ENCODE results near the gene HAO1.
"Not testable (repeated sequence)": the region's sequence is repeated elsewhere in the genome, so short reads cannot be mapped to it uniquely, and the experiment has no call there.

Gene HAO1

GRCh38 chr20:7940341-7940740, at the start of gene HAO1:
TSS of gene HAO1 (minus strand) at chr20:7940458. CDS start at chr20:7940422, 36 bp downstream.
- no peak for DNase-seq

GRCh38 chr20:7989379-7989778, 49.1 kb upstream of the HAO1 start:
- peak; percentile 12 for DNase-seq

- DNase-seq, result no peak
Observed at GRCh38 chr20:7985916-7986315, 45.7 kb upstream of the HAO1 start.

GRCh38 chr20:7984192-7984591, 43.9 kb upstream of the HAO1 start:
- DNase-seq, result no peak

GRCh38 chr20:7981374-7981773, 41.1 kb upstream of the HAO1 start:
- peak; percentile 40 for DNase-seq

DNA sequence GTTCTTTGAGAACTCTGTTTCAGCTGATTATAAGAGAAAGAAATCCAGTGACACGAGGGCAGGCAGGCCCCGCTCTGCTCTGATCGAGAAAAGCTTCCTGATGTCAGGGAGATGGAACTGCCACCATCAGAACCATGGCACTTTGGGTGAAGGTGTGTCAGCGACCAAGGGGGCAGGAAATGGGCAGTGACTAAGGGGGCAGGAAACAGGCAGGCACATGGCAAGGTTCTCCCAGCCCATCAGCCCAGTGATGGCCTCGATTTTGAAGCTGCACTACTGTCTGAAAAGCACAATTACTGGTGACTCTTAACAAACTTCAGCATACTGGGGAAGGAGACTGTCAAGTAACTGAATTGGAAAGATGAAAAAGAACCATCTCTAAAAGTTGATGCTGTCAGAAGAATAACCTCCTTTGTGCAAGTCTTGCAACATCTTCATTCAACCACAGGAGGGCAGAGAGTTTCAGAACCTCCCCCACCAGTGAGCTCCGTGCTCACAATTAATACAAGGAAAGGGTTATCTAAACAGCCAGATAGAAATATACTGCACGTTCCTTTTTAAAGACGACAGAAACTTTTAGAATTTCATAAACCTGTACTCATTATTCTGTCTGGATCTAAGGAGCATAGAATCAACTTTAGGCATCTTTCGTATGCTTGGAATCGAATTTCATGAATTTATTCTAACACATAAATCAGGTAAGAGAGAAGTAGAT, 40.2 kb upstream of the HAO1 start:
- DNase-seq, result peak; percentile 49

GRCh38 chr20:7977709-7978108, 37.5 kb upstream of the HAO1 start:
- DNase-seq, result no peak

DNA sequence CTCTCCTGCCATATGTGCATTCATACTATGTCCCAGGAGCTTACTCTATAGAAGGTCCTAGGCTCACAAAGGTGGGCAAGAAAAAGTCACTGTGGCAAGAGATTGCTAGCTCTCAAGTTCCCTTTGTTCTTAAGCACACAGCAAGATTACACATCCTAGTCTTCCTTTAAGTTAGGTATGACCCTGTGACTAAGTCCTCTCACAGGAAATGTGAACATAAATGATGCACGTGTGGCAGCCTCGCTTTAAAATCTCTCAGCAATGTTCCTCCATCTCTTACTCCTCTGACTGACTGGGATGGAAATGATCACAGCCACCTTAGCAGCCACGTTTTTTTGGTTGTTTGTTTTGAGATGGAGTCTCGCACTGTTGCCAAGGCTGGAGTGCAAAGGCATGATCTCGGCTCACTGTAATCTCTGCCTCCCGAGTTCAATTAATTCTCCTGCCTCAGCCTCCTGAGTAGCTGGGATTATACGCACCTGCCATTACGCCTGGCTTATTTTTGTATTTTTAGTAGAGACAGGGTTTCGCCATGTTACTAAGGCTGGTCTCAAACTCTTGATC, 35.7 kb upstream of the HAO1 start:
- DNase-seq, result no peak

DNA sequence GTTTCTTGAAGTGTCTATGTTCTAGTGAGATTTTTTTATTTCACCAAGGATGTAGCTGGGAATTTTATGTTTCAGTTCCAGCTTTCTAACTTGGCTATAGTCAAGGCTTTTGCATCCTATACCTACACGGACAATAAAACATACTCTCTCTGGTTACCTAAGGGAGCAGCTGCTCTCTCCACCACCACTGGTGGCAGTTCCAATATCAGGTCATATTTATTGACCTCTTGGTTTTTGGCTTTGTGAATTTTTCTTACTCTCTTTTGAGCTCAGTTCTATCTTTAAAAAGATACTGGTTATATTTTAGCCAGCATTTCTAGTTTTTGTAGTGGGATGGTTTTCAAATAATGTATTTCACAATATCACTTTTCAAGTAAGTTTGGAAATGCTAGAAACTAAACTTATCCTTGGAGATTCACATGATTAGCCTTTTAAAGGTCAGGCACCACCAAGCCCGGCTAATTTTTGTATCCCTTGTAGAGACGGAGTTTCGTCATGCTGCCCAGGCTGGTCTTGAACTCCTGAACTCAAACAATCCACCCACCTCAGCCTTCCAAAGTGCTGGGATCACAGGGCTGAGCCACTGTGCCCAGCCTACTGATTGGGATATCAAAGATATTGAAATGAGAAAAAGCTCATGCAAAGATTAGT, 34.7 kb upstream of the HAO1 start:
- DNase-seq, result no peak

GRCh38 chr20:7971536-7972280, 31.4 kb upstream of the HAO1 start:
- no peak for DNase-seq

DNA sequence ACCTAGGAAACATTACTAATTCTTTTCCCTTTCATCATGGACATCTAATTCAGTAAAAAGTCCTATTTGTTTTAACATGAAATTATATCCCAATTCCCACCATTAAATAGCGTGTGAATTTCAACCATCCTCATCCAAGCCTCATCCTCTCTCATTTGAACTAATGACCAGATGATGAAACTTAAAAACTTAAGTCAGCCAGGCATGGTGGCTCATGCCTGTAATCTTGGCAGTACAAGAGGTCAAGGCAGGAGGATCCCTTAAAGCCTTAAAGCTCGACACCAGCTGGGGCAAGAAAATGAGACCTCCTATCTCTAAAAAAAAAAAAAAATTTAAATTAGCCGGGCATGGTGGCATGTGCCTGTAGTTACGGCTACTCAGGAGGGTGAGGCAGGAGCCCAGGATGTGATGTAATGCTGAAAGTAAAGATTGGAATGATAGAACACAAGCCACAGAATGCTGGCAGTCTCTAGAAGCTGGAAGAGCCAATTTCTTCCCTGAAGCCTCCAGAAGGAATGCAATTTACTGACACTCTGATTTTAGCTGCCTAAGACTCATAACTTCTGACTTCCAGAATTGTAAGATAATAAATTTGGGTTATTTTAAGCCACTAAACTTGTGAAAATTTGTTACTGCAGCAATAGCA, 27.1 kb upstream of the HAO1 start:
- DNase-seq, result no peak

GRCh38 chr20:7966176-7966575, 25.9 kb upstream of the HAO1 start:
- DNase-seq, result no peak

- DNase-seq, result no peak
Observed at GRCh38 chr20:7959484-7959883, 19.2 kb upstream of the HAO1 start.

DNA sequence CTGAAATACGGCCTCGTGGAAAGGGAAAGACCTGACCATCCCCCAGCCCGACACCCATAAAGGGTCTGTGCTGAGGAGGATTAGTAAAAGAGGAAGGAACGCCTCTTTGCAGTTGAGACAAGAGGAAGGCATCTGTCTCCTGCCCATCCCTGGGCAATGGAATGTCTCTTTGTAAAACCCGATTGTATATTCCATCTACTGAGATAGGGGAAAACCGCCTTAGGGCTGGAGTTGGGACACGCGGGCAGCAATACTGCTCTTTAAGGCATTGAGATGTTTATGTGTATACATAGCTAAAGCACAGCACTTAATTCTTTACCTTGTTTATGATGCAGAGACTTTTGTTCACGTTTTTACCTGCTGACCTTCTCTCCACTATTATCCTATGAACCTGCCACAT, 16.3 kb upstream of the HAO1 start:
- not testable (repeated sequence) for DNase-seq

- no peak for DNase-seq
Observed at GRCh38 chr20:7950387-7950786, 10.1 kb upstream of the HAO1 start.

DNA sequence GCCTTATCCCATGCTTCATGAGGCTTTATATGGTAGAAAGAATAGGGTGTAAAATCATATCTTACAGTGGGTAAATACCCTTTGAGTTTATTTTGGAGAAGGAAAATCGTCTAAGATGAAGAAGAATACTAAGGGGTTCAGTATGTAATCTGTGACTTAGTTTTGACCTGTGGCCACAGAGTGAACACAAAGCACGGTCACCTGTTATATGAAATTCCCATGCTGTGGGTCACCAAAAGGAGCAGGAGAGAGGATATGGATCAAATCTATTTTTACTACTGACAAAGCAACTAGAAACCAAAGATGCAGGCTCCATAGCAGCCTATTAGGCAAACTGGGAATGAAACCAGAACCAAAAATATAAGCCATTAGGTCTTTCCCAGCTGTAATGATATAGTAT, 3.6 kb upstream of the HAO1 start:
- no peak for DNase-seq

GRCh38 chr20:7939663-7940062, 595 bp downstream of the HAO1 start:
- no peak for DNase-seq

- DNase-seq, result no peak
Observed at GRCh38 chr20:7938058-7938457, 2.2 kb downstream of the HAO1 start.

- DNase-seq, result no peak
Observed at GRCh38 chr20:7937328-7937727, 2.9 kb downstream of the HAO1 start.

GRCh38 chr20:7935027-7935551, 5.2 kb downstream of the HAO1 start:
- DNase-seq, result no peak

DNA sequence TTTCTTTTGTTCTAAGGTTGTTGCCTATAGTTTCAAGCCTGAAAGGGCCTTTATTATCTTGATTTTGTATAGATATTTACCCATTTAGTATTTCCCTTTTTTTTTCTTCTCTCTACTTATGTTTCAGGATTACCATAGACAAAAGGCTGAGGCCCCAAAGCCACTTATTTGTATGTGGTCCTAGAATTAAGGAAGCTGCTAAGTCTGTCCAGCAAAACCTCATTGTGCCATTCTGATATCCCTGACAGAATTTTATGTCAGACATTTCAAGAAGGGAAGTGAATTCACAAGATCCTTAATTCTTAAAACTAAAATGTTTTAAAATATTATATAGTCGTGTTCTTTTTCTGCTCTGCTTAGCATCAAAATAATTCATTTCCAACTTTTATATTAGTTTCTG, 6.9 kb downstream of the HAO1 start:
- no peak for DNase-seq

DNA sequence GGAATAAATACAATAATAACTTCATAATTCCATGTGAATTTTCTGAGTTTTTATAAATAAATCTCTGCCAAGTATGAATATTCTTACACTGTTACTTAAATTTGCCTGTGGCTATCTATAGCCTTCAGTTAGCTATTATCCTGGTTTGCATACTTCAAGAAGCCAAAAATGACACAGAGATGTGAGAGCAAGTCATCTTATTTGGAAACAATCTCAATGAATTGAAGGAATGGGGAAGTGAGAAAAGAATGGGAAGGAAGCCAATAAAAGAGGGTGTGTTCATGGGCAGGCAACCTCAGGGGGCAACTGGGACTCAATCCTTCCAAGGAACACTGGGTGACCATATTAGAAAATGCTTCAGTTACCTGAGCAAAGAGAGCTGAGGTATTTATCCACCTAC, 9.9 kb downstream of the HAO1 start:
- DNase-seq, result no peak

DNA sequence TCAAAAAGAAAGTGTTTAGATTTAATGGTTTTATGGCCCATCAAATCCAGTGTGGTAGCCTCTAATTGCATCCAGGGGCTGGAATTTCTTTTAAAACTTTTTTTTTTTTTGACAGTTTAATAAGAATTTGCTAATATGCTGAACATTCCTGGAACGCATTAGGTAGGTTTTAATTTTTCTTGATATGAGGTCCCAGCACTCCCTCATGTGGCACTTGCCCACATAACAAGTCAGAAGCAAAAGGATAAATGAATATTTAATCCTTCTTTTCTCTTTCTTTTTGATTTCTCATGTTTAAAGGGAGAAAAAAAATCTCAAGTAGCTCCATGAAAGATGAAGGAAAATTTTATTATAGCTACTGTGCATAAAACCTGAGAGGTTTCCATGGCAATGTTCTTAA, 13.5 kb downstream of the HAO1 start:
- peak; percentile 63 for DNase-seq
